GM20000 (cell line): ENCODE results near the gene ADAMTS2.

ENCODE experiments used
- DNase-seq: peaks from one replicate; pipeline ENCODE4 v3.0.0; 2012; ENCODE audit warnings: low spot score
- TF ChIP-seq, protein P1 (sequence below): IDR thresholded peaks from 2 replicates; pipeline ENCODE4 v1.5.1; 2012; ENCODE audit warnings: mild to moderate bottlenecking, control low read depth; ENCODE audit errors: extremely low read depth, missing control alignments

Gene ADAMTS2

GRCh38 chr5:179128976-179129375 is 216.3 kb downstream of the ADAMTS2 start:
- no peak for DNase-seq
- TF ChIP-seq, protein P1, sequence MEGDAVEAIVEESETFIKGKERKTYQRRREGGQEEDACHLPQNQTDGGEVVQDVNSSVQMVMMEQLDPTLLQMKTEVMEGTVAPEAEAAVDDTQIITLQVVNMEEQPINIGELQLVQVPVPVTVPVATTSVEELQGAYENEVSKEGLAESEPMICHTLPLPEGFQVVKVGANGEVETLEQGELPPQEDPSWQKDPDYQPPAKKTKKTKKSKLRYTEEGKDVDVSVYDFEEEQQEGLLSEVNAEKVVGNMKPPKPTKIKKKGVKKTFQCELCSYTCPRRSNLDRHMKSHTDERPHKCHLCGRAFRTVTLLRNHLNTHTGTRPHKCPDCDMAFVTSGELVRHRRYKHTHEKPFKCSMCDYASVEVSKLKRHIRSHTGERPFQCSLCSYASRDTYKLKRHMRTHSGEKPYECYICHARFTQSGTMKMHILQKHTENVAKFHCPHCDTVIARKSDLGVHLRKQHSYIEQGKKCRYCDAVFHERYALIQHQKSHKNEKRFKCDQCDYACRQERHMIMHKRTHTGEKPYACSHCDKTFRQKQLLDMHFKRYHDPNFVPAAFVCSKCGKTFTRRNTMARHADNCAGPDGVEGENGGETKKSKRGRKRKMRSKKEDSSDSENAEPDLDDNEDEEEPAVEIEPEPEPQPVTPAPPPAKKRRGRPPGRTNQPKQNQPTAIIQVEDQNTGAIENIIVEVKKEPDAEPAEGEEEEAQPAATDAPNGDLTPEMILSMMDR = no peak

DNA sequence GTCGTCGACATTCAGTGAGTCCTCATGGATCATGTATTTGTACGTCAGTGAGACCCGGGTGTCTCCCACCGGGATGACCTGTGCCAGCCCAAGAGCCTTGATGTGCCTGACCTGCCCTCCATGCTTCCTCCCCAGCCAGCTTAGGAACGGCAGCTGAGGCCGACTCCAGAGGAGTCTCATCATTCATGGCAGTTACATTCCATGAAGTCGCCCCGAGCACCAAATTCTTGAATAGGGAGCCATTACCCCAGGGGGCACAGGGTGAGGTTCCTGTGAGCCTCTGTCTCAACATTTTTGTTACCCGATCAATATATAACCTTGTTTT is 217.3 kb downstream of the ADAMTS2 start:
- DNase-seq = no peak
- TF ChIP-seq, protein P1 = no peak

GRCh38 chr5:179127136-179128040 is 217.9 kb downstream of the ADAMTS2 start:
- DNase-seq = no peak
- TF ChIP-seq, protein P1 = no peak

DNA sequence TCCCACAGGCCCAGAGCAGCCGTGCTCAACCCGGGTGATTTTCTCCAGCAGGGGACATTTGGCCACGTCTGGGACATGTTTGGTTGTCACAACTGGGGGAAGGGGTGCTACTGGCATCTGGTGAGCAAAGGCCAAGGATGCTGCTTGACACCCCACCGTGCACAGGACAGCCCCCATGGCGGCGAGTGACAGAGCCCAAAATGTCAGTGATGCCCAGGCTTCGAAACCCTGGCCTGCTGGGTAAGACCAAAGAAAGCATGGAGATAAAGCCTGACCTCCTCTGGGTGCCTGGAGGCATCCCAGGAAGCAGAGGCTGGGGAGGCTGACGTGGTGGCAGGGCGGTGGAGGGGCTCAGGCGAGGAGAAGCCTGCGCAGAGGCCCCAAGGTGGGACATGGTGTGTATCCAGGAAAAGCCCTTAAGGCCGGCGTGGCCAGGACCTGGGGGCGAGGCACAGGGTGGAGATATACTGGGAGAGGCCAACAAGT is 218.7 kb downstream of the ADAMTS2 start:
- DNase-seq = no peak
- TF ChIP-seq, protein P1 = no peak

DNA sequence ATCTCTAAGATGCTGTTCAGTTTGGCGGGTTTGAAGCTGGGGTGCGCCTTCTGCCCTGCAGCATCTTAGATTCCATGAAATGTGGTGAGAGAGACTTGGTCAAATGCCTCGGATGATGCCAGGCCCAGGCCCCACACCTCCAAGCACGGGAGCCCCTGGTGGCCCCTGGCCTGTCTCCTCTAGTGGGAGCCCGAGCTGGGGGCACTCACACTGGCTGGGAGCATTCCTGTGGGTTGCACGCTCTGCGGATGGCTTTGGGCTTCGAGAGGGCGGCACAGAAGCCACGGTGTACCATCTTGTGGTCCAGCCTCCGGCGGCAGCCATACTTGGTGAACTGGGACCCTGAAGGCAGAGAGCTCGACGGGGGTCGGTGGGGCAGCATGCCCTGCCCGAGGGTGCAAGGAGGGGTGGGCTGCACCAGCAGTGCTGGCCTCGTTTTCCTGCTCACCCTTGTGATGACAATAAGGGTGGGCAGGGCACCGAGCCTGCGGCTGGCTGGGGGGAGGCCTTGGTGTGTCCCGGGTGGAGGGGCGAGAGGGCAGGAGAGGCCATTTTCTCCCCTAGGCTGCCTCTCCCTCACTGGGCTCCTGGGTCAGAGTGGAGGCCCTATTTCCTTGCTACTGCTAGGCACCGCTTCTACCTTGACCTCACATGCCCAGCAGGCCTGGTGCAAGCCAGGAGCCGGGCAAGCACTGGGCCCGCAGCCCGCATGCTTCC is 219.3 kb downstream of the ADAMTS2 start:
- TF ChIP-seq, protein P1 = no peak
- DNase-seq = no peak

- TF ChIP-seq, protein P1 = no peak
- DNase-seq = no peak
Measured at GRCh38 chr5:179124853-179125788, 220.1 kb downstream of the ADAMTS2 start.
